SIG-M5 treated with dmso at 0.1 percent for 504 hours (cell line): ENCODE results near the gene ASPG.

ENCODE experiments used
- DNase-seq: peaks from one replicate; lab custom pipeline; 2025; ENCODE audit not compliant: unreplicated experiment; lab: John Stamatoyannopoulos, UW

The ASPG gene

DNA sequence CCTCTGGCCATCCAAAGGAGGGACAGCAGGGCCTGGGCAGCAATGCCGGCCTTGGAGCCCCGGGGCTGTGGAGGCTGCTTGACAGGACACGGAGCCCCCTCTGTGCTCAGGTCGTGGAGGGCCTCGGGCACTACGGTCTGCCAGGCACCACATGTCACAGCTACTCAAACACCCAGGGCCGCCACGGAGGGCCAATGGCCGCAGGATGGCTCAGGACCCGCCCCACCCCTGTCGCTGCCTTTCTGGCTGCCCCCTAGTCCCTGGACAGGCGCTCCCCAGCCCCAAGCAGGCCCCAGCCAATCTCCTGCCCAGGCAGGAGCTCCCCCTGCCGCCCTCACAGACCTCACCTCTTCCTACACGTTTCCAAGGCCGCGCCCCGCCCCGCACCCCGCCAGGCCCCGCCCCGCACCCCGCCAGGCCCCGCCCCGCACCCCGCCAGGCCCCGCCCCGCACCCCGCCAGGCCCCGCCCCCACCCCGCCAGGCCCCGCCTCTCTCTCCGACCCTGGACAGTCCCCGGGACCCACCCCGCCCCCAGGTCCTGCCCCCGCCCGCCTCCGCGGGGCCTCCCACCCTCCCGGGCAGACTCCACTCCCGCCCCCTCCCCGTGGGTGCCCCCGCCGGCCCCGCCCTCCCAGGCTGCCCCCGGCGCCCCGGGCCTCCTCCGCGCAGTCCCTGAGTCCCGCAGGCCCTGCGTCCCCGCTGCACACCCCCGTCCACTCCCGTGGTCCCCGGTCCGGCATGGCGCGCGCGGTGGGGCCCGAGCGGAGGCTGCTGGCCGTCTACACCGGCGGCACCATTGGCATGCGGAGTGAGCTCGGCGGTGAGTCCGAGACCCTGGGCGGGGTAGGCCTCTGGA is at the start of gene ASPG:
ASPG (plus strand) TSS at position 669 of the 857 bp plus-strand sequence; CDS start at position 740, 71 bp downstream.
- DNase-seq: no peak

DNA sequence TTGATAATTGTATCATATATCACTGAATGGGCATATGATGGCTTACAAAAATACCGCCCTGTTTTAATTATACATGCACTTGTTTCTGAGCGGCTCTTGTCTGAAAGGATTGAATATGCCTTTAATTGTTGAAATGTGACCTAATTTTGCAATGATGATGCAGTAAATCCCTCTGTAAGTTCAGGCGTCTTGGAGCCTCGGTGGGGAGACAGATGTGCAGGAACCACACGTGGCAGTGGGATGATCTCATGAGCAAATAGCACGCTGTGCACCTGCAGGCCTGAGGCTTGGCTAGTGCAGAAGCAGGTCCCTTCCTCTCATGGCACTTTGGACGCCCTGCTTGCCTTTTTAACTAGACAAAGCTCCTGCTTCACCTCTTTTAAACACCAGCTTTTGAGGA is 49.3 kb upstream of the ASPG start:
- DNase-seq: no peak

DNA sequence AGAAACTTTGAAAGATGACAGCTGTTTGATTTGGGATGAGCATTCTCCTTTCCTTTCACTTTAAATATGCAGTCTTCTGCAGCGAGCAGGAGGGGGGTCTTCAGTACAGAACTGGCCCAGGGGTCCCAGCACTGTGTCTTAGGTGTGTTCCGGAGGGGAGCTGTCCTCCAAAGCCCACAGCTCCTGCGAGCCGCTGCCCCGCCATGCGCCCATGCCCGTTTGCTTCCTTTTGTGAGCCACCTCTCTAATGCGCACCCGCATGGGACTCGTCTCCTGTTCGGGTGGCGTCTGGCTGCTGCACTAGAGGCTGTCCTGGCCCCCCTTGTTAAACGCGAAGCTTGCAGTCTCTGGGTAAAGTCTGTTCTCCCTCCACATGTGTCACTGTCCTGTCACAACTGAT is 48.4 kb upstream of the ASPG start:
- no peak for DNase-seq

DNA sequence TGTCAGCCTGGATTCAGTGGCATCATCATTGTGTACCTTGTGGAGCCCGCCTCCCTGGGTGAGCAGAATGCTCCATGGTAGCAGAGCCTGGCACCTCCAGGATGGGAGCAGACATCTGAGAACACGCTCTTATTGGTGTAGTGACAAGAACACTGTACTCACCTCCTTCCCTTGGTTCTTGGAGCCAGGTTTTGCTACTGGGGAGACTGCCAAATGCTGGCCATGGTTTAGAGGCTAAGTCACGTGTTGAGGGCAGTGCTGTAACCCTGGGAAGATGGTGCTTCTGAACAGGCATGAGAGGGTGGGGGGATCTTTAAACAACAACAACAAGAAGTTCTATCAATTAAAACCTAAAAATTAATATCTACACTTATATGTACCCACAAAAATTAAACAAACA is 47.6 kb upstream of the ASPG start:
- no peak for DNase-seq

DNA sequence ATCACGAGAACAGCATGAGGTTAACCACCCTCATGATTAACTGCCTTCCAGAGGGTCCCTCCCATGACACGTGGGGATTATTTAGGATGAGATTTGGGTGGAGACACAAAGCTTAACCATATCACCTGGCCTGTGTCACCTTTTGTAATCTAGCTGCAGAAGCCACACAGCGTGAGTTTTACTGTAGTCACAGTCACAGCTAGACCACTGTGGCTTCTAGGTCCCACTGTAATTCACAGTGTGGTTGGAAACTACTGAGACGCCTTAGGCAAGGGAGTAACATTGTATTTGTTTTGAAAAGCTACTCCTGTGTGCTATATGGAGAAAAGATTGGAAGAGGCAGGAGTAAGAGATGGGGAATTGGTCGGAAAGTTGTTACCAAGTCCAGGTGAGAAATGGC is 46.3 kb upstream of the ASPG start:
- DNase-seq: no peak

DNA sequence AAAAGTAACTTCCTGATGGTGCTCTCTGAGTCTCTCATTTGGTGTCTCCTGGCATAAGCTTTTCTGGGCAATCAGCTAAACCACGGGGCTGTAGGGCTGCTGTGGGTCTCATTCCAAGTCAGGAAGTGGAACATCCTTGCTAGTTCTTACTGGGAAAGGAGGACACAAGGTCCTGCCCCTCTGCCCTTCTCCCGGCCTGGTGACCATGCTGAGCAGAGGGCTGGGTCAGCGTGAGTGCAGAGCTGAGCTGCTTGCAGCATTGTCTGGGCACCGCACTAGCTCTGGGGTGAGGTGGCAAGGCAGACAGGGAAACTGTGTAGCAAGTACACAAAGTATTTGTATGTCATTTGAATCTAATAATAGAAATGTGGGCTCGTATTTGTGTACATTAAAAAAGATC is 45.0 kb upstream of the ASPG start:
- DNase-seq: no peak

DNA sequence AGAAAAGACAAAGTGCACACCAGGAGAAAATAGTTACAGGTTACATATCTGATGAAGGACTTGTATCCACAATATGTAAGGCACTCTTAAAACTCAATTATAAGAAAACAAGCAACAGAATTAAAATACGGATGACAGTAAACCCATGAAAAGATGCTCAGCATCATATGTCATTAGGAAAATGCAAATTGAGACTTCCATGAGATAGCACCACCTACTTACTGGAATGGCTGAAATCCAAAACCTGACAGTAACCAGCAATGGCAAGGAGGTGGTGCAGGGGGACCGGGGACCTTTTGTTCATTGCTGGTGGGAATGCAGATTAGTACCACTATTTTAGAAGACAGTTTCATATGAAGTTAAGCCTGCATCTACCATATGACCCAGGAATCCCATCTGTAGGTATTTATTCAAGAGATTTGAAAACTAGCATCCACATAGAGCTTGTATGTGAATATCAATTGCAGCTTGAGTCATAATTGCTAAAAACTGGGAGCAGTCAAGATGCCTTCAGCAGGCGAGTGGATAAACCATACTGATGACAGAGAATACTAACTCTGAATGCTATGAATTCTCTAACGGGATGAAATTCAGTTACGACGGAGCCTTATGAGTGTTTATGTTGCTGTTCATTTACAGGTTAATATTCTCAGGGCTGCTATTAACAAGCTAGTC is 43.9 kb upstream of the ASPG start:
- no peak for DNase-seq

DNA sequence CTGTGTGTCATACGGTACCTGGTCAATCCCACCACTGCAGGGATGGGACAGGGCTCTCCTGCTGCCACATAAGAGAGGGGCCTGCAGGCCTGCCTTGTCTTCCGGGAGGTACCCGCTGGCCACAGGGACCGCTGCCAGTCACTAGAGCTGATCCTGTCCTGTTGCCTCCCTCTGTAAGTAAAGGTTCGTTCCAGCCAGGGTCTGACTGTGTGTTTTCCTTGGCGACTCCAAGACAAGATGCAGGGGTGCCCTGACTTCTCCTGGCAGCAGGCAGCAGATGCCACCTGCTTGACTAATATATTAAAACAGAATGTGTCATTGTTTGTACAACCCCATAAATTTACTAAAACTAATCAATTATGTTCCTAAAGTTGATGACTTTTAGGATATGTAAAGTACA is 41.5 kb upstream of the ASPG start:
- DNase-seq: no peak

DNA sequence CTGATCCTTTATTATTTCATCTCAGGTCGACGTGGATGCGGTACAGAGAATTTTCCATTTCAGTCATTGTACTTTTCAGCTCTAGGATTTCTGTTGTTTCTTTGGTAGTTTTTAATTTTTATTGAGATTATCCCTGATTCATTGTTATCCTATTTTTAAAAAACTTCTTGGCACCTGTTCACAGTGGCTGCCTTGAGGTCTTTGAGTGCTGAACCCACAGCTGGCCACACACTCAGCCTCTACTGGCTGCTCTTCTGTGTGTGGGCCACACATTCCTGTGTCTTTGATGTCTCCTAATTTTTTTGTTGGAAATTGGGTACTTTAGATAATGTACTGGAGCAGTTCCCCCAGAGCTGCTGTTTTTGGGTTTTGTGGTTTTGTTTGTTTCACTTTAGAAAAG is 37.7 kb upstream of the ASPG start:
- no peak for DNase-seq

DNA sequence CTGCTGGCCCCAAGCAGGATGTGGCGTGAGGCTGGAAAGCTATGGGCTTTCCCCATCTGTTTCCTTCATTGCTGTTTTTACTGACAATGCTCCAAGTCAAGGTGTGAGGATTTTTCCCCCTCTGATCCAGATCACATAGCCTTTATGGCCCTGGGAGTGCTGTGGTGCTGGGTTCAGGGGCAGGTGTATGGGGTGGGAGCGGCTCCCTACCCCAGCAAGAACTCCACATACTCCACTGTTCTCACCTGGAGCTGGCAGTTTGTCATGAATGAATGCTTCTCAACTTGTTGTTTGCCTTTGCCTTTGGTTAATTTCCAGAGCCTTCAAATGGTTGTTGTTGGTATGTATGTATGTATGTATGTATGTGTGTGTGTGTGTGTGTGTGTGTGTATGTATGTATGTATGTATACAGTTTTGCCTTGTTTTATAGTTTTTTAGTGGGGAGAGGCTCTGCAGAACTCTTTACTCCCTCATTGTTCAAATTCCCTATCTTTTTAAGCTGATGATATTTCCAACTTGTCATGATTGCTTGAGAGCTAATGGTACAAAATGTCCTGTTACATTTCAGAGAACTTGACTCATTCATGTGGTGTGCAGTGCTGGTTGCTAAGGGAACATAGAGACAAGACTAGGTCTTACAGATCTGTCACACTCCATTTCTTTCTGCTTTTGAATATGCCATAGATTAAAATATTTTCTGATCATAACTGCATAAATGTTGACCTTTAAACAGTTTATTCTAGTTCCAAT is 36.6 kb upstream of the ASPG start:
- DNase-seq: no peak

DNA sequence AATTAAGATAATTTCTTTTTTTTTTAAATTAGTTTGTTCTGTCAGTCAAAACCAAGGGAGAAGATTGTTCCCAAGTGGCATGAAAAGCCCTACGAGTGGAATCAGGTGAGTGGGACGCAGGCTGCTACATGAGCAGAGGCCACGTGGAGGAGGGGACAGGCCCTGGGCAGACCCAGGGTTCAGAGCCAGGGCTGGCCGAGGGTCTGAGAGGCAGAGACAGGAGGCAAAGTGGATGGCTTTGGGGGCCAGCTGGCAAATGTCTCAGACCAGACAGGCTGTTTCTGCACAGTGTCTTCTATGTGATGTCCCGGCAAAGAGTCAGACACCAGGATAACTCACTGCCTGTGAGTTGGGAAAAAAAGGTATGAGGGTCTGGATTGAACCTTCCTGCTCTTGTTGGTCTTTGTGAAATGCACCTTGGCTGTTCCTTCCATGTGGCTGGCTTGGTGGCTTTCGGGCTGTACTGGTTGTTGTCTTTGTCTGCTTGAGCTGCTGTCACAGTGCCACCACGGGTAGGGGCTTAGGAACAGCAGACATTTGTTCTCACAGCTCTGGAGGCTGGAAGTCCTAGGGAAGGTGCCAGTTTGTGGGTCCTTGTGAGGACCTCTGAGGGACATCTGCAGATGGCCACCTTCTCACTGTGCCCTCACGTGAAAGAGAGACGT is 35.8 kb upstream of the ASPG start:
- DNase-seq: no peak

DNA sequence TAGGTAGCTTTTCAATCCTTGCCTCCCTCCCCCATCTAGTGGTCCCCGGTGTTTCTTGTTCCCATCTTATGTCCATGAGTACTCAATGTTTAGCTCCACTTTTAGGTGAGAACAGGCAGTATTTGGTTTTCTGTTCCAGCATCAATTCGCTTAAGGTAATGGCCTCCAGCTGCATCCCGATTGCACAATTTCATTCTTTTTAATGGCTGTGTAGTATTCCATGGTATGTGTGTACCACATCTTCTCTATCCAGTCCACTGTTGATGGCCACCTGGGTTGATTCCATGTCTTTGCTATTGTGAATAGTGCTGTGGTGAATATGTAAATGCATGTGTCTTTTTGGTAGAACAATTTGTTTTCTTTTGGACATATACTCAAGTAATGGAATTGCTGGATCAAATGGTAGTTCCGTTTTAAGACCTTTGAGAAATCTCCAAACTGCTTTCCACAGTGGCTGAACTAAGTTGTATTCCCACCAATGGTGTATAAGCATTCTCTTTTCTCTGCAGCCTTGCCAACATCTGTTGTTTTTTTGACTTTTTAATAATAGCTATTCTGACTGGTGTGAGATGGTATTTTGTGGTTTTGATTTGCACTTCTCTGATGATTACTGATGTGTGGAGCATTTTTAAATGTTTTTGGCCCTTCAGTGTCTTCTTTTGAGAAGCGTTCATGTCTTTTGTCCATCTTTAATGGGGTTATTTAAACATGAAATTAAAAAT is 34.2 kb upstream of the ASPG start:
- no peak for DNase-seq

DNA sequence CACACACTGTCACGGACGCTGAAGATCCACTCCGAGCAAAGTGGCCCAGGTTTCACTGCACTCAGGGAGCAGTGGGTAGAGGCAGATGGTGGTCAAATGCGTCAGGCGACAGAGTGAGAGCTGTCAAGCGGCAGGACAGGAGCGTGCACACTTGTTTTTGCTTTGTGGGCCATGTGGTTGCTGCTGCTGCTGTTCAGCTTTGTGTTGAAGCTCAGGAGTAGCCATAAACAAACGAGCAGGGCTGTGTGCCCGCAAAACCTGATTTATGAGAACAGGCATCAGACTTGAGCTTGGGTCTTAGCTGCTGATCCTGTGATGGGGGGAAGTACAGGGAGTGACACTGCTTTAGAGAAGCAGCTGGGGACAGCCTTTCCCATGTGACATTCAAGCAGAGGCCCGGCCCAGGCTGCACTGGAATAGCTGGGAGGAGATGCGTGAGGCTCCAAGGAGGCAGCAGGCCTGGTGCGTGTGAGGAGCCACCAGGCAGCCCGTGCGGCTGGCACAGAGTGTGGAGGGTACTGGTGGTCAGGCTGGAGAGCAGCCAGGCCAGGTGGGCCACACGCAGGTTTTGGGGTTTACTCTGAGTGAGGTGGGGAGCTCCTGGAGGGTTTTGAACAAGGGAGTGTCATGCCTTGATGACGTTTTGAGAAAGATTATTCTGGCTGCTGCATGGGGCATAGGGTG is 31.1 kb upstream of the ASPG start:
- no peak for DNase-seq

DNA sequence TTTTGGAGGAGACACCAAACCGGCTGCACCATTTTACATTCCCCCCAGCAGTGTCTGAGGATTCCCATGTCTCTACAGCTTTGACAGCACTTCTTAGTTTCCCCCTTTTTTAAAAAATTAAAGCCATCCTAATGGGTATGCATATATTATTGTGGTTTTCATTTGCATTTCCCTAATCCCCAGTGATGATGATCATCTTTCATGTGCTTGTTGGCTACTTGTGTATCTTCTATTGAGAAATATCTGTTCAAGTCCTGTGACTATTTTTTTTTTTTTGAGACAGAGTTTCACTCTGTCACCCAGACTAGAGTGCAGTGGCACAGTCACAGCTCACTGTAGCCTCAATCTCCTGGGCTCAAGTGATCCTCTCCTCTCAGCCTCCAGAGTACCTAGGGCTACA is 23.2 kb upstream of the ASPG start:
- no peak for DNase-seq

DNA sequence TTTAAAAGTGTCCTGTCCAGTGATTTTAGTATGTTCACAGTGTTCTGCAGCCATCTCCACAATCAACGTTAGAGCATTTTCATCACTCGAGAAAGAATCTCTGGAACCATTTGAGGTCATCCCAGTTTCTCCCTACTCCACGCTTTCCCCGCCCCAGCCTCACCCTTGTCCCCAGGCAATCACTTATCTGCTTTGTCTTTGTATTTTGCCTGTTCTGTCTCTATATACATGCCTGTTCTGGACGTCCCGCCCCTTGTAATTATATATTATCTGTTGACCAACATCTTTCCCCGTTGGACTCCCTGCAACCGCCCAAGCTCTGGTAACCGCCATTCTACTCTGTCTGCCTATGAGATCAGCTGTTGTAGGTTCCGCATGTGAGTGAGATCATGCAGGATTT is 21.5 kb upstream of the ASPG start:
- DNase-seq: no peak

DNA sequence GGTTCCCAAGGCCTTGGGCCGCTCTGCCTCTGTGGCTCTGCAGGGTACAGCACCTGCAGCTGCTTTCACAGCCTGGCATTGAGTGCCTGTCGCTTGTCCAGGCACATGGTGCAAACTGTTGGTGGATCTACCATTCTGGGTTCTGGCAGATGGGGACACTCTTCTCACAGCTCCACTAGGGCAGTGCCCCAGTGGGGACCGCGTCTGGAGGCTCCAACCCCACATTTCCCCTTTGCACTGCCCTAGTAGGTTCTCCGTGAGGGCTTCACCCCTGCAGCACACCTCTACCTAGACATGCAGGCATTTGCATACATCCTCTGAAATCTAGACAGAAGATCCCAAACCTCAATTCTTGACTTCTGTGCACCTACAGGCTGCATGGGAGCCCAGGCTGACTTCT is 19.2 kb upstream of the ASPG start:
- no peak for DNase-seq

DNA sequence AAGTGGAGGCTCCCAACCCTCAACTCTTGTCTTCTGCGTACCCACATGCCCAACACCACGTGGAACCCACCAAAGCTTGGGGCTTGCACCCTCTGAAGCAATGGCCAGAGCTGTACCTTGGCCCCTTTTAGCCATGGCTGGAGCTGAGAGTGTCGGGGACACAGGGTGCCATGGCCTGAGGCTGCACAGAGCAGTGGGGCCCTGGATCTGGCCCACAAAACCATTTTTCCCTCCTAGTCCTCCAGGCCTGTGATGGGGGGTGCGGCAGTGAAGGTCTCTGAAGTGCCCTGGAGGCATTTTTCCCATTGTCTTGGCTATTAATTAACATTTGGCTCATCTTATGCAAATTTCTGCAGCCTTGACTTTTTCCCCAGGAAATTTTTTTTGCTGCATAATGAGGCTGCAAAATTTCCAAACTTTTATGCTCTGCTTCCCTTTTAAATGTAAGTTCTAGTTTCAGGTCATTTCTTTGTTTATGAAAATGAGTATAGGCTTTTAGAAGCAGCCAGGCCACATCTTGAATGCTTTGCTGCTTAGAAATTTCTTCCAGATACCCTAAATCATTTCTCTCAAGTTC is 18.7 kb upstream of the ASPG start:
- DNase-seq: no peak

DNA sequence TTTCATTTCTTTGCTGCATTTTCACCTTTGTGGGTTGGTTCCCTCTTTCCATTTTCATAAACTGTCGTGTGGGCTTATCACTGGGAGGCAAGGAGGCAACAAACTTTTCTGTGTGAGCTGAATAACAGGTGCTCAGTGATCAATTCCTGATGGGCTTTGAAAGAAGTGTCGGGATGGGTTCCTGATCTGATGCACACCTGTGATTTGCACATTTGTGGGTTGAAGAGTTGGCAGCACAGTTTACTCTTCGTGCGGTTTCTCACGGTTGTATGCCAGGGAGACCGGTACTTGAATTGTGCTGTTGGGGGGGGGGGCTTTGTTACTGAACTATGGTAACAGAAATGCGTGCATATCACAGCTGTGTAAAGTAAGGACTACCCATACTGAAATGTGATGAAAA is 16.0 kb upstream of the ASPG start:
- no peak for DNase-seq

DNA sequence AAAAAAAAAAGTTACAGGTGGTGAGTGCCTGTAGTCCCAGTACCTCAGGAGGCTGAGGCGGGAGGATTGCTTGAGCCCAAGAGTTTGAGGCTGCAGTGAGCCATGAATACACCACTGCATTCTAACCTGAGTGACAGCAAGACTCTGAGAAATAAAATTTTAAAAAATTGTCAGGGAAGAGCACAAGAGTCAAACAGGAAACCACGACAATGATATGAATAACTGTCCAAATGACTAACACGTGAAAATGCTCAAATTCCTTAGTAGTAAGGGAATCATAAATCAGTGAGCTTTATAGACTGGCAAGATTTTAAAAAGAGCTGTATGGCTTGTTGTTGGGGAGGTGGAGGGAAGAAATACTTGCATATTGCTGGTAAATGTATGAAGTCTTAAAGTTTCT is 12.9 kb upstream of the ASPG start:
- DNase-seq: no peak

DNA sequence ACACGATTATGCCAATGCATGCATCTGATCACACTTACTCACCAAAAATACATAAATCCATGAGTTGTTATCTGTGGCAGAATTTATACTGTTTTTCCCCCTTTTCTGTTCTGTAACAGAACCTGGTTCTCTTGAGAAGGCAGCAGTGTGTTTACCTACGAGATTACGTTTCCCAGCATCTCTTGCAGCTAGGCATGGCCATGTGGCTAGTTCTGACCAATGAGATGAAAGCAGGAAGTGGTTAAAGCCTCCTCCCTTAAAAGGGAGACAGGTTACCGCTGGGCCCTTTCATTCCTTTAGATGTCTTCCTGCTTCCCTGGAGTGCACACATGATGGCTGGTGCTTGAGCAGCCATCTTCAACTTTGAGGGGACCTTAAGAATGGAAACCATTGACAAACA is 11.7 kb upstream of the ASPG start:
- no peak for DNase-seq
